GM23338 (cell line): Measurements from ENCODE around the gene SHISA8.

Experiments
- CTCF ChIP-seq, 2 experiments: fragments of 200-600 bp in 1 of 2; sonication (generic) in 1 of 2; conservative IDR thresholded peaks; 2 replicates each; pipeline versions ENCODE4 v1.5.1 to v1.6.1; 2016 to 2017; ENCODE audit warnings: antibody characterized with exemption in 2 of 2, low read depth in 2 of 2, mild to moderate bottlenecking in 2 of 2, moderate library complexity in 1 of 2
- EZH2phosphoT487 ChIP-seq: fragments of 200-600 bp; sonication (generic); IDR thresholded peaks from one replicate; pipeline ENCODE4 v1.8.1; 2018; ENCODE audit warnings: antibody characterized with exemption; ENCODE audit not compliant: unreplicated experiment
- JUNB ChIP-seq: IDR thresholded peaks from one replicate; pipeline ENCODE4 v1.6.1; 2016; ENCODE audit warnings: antibody characterized with exemption; ENCODE audit not compliant: unreplicated experiment
- POLR2AphosphoS5 ChIP-seq: IDR thresholded peaks from 2 replicates; pipeline ENCODE4 v1.6.1; 2016; ENCODE audit warnings: antibody characterized with exemption, low read depth
- REST ChIP-seq: IDR thresholded peaks from one replicate; pipeline ENCODE4 v1.6.1; 2018; ENCODE audit warnings: antibody characterized with exemption; ENCODE audit not compliant: unreplicated experiment
- ZNF114 ChIP-seq: fragments of 250-450 bp; sonication (Bioruptor Pico); IDR thresholded peaks from 2 replicates; pipeline ENCODE4 v1.5.0; 2020; ENCODE audit warnings: mild to moderate bottlenecking, moderate library complexity

GRCh38 chr22:41922940-41923594 is 8.2 kb upstream of the SHISA8 start:
- TF ChIP-seq CTCF (conservative IDR thresholded peaks at IDR 0.05; ENCODE audit: low read depth in 2 of 2), result no peak
- no peak for TF ChIP-seq JUNB
- no peak for TF ChIP-seq ZNF114 (CRISPR knock-in tag)
- no peak for TF ChIP-seq EZH2phosphoT487
- no peak for TF ChIP-seq REST
- TF ChIP-seq POLR2AphosphoS5, result no peak
